Mucosa of rectum (tissue), 2 donors: Measurements from ENCODE around the gene KRTAP11-1.

ENCODE experiments used
- H3K27ac ChIP-seq, 2 donors: one replicate each; pipeline ENCODE4 v1.7.0; 2013; ENCODE audit warnings: inconsistent platforms in 2 of 2, low read depth in 2 of 2, low read length in 2 of 2
- H3K27me3 ChIP-seq, 2 donors: one replicate each; pipeline ENCODE4 v1.7.0; 2013; ENCODE audit warnings: low read length in 2 of 2; ENCODE audit not compliant: control insufficient read depth in 2 of 2, insufficient read depth in 2 of 2
- H3K36me3 ChIP-seq, 2 donors: one replicate each; pipeline ENCODE4 v1.7.0; 2013; ENCODE audit warnings: low read length in 2 of 2; ENCODE audit not compliant: control insufficient read depth in 2 of 2, insufficient read depth in 2 of 2
- H3K4me1 ChIP-seq, 2 donors: one replicate each; pipeline ENCODE4 v1.7.0; 2013; ENCODE audit warnings: low read length in 2 of 2, mild to moderate bottlenecking in 1 of 2; ENCODE audit not compliant: control insufficient read depth in 2 of 2, insufficient read depth in 2 of 2
- H3K4me3 ChIP-seq, 2 donors: one replicate each; pipeline ENCODE4 v1.7.0; 2013; ENCODE audit warnings: low read length in 2 of 2
- H3K9ac ChIP-seq, 2 donors: one replicate each; pipeline ENCODE4 v1.7.0; 2013; ENCODE audit warnings: low read length in 2 of 2, low read depth in 1 of 2, mild to moderate bottlenecking in 1 of 2
- H3K9me3 ChIP-seq, 2 donors: one replicate each; pipeline ENCODE4 v1.7.0; 2013; ENCODE audit warnings: low read length in 2 of 2; ENCODE audit not compliant: control insufficient read depth in 2 of 2
- donor health status: healthy.
- donor health status: Normal muscosa, but diverticular disease.

Gene KRTAP11-1

DNA sequence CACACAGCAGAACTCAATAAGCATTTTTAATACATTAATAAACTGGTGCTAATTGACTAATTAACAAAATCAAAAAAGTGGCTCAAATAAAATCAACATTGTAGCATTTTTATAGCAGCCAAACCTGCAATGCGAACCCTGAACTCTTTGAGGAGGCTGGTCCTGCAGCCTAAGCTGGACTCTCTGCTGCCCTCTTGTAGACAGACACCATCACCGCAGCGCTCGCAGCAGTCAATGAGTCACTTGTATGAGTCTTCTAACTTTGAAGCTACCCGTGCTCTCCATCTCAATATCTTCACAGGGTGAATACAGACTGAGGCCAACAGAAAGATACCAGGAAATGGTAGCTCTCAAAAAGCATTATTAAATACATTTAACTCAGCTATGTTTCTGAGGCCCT is 42.1 kb downstream of the KRTAP11-1 start:
- no peak overlapping the region for H3K9ac ChIP-seq
- no peaks in the 10 kb centered on the region for H3K4me1 ChIP-seq
- no peak overlapping the region for H3K4me3 ChIP-seq
- no peaks in the 10 kb centered on the region for H3K27me3 ChIP-seq
- no peak overlapping the region for H3K27ac ChIP-seq
- peaks cover 2 to 3% of the 10 kb centered on the region in 2 donors for H3K9me3 ChIP-seq
- no peaks in the 10 kb centered on the region for H3K36me3 ChIP-seq

DNA sequence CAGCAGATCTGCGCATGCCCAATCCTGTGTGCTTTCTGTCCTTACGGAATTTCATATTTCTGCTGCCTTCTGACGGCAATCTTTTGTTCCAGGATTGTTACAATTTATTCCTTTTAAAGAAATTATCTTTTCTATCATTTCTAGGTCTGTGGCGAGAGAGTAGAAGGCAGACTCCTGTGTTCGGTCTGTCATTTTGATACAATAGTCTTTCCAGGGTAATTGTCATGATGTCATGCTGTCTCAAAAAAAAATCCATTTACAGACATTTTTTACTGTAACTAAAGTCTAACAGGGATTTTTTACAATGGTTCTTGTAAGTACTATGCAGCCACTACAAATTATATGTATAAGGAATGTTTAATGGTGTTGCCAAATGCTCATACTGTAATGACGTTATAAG is 42.8 kb downstream of the KRTAP11-1 start:
- no peak overlapping the region for H3K4me3 ChIP-seq
- H3K9me3 ChIP-seq = peaks cover 2 to 3% of the 10 kb centered on the region in 2 donors
- H3K27ac ChIP-seq = no peak overlapping the region
- no peaks in the 10 kb centered on the region for H3K36me3 ChIP-seq
- no peaks in the 10 kb centered on the region for H3K27me3 ChIP-seq
- H3K4me1 ChIP-seq = no peaks in the 10 kb centered on the region
- no peak overlapping the region for H3K9ac ChIP-seq

DNA sequence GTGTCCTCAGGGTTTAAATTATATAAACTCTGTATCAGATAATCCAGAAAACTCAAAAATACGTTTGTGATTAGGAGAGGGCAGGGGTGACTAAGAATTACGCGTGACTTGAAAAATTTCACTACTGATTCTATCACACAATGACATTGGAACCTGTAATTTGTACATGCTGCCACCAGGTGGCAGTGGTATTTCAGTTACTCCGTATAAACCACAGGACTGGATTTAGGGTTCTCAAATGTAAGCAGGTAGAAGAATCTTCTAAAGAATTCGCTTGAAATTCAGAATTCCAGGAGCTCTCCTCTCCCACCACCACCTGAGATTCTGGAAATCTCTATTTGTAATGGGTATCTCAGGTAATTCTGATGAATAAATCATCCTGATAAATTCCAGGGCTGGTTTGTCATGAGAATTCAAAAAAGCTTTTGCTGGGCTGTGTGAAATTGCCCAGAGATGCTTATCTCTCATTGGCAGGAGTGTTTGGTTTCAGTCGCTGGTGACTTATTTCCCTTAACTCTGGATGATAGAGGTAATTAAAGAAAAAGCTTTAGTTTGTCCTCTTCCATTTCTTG is 50.1 kb downstream of the KRTAP11-1 start:
- H3K36me3 ChIP-seq = no peaks in the 10 kb centered on the region
- no peak overlapping the region for H3K9ac ChIP-seq
- H3K4me3 ChIP-seq = no peak overlapping the region
- no peak overlapping the region for H3K27ac ChIP-seq
- no peaks in the 10 kb centered on the region for H3K27me3 ChIP-seq
- H3K4me1 ChIP-seq = no peaks in the 10 kb centered on the region
- peaks cover 0 to 2% of the 10 kb centered on the region in 2 donors for H3K9me3 ChIP-seq
